ENCODE results near the gene ARHGAP31. TPM values are rescaled to one million over a fixed set of nuclear protein-coding genes. Genes with fewer than 3 reads are reported as not detected.
A peak's percentile ranks its signal among the peaks of the same experiment; 100 is the strongest.

ARHGAP31 gene
- polyA plus RNA-seq, 3 donors = 4.7 to 9.8 (median 7.6) TPM

DNA sequence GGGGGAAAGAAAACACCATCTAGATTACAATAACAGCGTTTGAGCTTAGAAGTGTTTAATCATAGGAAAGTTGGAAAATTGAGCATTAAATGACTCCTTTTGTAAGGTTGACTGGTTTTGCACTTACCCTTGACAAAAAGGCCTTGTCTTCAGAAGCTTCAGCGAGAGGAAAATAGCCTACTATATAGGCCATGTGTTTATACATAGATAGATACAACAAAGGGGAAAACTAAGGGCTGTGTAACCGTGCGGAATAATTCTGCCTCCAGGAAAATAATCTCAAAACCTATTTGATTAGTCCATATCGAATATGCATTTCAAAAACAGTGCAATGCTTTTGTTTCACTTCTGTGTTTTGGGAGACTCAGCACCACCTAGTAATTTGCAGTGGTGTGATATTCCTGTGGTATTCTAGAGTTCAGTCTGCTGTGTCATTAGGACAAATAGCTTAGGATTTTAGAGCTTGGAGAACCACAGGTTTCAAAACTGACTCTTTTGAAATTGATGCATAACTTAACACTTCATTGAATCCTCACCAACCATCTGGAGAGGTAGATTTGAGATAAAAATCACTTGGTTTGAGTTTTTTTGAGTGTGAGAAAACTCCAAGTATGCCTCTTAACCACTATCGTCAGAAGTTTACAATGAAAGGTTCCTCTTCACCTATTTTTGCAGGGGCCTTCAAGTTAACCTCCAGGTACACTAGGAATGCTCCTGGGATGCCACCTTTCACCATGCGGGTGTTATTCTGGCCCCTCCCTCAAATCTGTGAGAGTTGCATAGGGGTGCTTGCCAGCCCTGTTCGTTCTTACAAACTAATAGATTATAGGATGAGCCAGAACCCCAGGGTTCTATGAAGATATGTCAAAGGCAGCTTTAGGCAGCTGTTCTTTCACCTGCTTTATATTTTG is 1.9 kb downstream of the ARHGAP31 start:
- peak in 2 of 3 donors; percentile 44 to 53 for DNase-seq
- Histone ChIP-seq H3K9ac (ENCODE audit: insufficient read depth, low read length, poor library complexity, severe bottlenecking) (peak overlapping the region; percentile 92), H3K4me1 (ENCODE audit: control insufficient read depth in 1 of 2, insufficient read depth in 2 of 2, low read length in 2 of 2) (peaks cover 32 to 50% of the 10 kb centered on the region in 2 donors), H2AFZ (ENCODE audit: insufficient read depth, low read depth, low read length, poor library complexity, severe bottlenecking) (no peak overlapping the region), H3K9me3 (replicated peaks in 1 of 2; ENCODE audit: control insufficient read depth in 1 of 2, insufficient read depth in 1 of 2, low read length in 2 of 2) (no peaks in the 10 kb centered on the region), H4K20me1 (ENCODE audit: insufficient read depth, low read length) (peaks cover 35% of the 10 kb centered on the region), H3K27me3 (ENCODE audit: control insufficient read depth in 2 of 2, insufficient read depth in 2 of 2, low read length in 2 of 2) (no peaks in the 10 kb centered on the region), H3K27ac (ENCODE audit: low read depth in 1 of 2, low read length in 2 of 2) (peak overlapping the region in 1 of 2 donors; percentile 97), H3K4me2 (replicated peaks; ENCODE audit: extremely low read depth, low read length, poor library complexity, severe bottlenecking) (peak overlapping the region; percentile 80), H3K36me3 (replicated peaks in 1 of 2; ENCODE audit: control insufficient read depth in 1 of 2, insufficient read depth in 2 of 2, low read length in 2 of 2) (peaks cover 3 to 25% of the 10 kb centered on the region in 2 donors), H3K79me2 (ENCODE audit: insufficient read depth, low read length) (peaks cover 50% of the 10 kb centered on the region), H3K4me3 (replicated peaks in 1 of 3; ENCODE audit: low read depth in 2 of 3, low read length in 3 of 3) (peak overlapping the region; percentile 6 to 94 (median 76))
- peaks cover 22% of the 10 kb centered on the region in 2 donors for H3K36me3 Mint-ChIP-seq
- H3K27ac Mint-ChIP-seq = peak overlapping the region; percentile 78 to 97 (median 93)
- WGBS (ENCODE audit: insufficient coverage) = no CpG with 5 or more reads among the region's 8 CpGs
- intact Hi-C loops (cut with micrococcal nuclease) = loop anchor here (2.0 to 10.0 kb wide), 2 partner anchors 27 to 49 kb away; no protein-coding TSS in a partner anchor
- H3K4me3 Mint-ChIP-seq = peak overlapping the region; percentile 91 to 94
- peaks cover 49% of the 10 kb centered on the region for H3K4me1 Mint-ChIP-seq
- H3K9me3 Mint-ChIP-seq = peaks cover 0 to 2% (median 0%) of the 10 kb centered on the region in 7 donors
- peaks cover 0 to 4% (median 0%) of the 10 kb centered on the region in 3 donors for H3K27me3 Mint-ChIP-seq (ENCODE audit: low read depth in 3 of 3)
- TF ChIP-seq, protein P1, sequence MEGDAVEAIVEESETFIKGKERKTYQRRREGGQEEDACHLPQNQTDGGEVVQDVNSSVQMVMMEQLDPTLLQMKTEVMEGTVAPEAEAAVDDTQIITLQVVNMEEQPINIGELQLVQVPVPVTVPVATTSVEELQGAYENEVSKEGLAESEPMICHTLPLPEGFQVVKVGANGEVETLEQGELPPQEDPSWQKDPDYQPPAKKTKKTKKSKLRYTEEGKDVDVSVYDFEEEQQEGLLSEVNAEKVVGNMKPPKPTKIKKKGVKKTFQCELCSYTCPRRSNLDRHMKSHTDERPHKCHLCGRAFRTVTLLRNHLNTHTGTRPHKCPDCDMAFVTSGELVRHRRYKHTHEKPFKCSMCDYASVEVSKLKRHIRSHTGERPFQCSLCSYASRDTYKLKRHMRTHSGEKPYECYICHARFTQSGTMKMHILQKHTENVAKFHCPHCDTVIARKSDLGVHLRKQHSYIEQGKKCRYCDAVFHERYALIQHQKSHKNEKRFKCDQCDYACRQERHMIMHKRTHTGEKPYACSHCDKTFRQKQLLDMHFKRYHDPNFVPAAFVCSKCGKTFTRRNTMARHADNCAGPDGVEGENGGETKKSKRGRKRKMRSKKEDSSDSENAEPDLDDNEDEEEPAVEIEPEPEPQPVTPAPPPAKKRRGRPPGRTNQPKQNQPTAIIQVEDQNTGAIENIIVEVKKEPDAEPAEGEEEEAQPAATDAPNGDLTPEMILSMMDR (IDR thresholded peaks at IDR 0.05) = no peak

GRCh38 chr3:119296727-119297122 is 2.5 kb downstream of the ARHGAP31 start:
- H3K27me3 Mint-ChIP-seq (ENCODE audit: low read depth in 3 of 3) = peaks cover 0 to 4% (median 0%) of the 10 kb centered on the region in 3 donors
- peaks cover 0 to 2% (median 0%) of the 10 kb centered on the region in 7 donors for H3K9me3 Mint-ChIP-seq
- Histone ChIP-seq H3K9me3 (replicated peaks in 1 of 2; ENCODE audit: control insufficient read depth in 1 of 2, insufficient read depth in 1 of 2, low read length in 2 of 2) (no peaks in the 10 kb centered on the region), H3K27me3 (ENCODE audit: control insufficient read depth in 2 of 2, insufficient read depth in 2 of 2, low read length in 2 of 2) (no peaks in the 10 kb centered on the region), H3K79me2 (ENCODE audit: insufficient read depth, low read length) (peaks cover 50% of the 10 kb centered on the region), H3K36me3 (replicated peaks in 1 of 2; ENCODE audit: control insufficient read depth in 1 of 2, insufficient read depth in 2 of 2, low read length in 2 of 2) (peaks cover 3 to 25% of the 10 kb centered on the region in 2 donors), H4K20me1 (ENCODE audit: insufficient read depth, low read length) (peaks cover 42% of the 10 kb centered on the region), H3K9ac (ENCODE audit: insufficient read depth, low read length, poor library complexity, severe bottlenecking) (no peak overlapping the region), H3K4me3 (replicated peaks in 1 of 3; ENCODE audit: low read depth in 2 of 3, low read length in 3 of 3) (peak overlapping the region in 1 of 3 experiments; percentile 94), H3K27ac (ENCODE audit: low read depth in 1 of 2, low read length in 2 of 2) (peak overlapping the region in 1 of 2 donors; percentile 97), H3K4me1 (ENCODE audit: control insufficient read depth in 1 of 2, insufficient read depth in 2 of 2, low read length in 2 of 2) (peaks cover 39 to 56% of the 10 kb centered on the region in 2 donors), H3K4me2 (replicated peaks; ENCODE audit: extremely low read depth, low read length, poor library complexity, severe bottlenecking) (peak overlapping the region; percentile 80), H2AFZ (ENCODE audit: insufficient read depth, low read depth, low read length, poor library complexity, severe bottlenecking) (no peak overlapping the region)
- intact Hi-C loops (cut with micrococcal nuclease) = loop anchor here in 1 of 2 donors (10.0 kb wide), 1 partner anchor 48 kb away; no protein-coding TSS in a partner anchor
- H3K36me3 Mint-ChIP-seq = peaks cover 22% of the 10 kb centered on the region in 2 donors
- TF ChIP-seq, protein P1 (IDR thresholded peaks at IDR 0.05) = no peak
- peaks cover 56% of the 10 kb centered on the region for H3K4me1 Mint-ChIP-seq
- no CpG with 5 or more reads among the region's 4 CpGs for WGBS (ENCODE audit: insufficient coverage)
- H3K4me3 Mint-ChIP-seq = peak overlapping the region in 1 of 2 donors; percentile 48
- peak overlapping the region in 1 of 7 donors; percentile 2 for H3K27ac Mint-ChIP-seq
- DNase-seq = no peak
